Measurements from ENCODE around the gene SINHCAF.

GRCh38 chr12:31315784-31316465 lies 10.0 kb downstream of the SINHCAF start:
- TF ChIP-seq CTCF (IDR thresholded peaks at IDR 0.05 in 4 of 5, conservative IDR thresholded peaks at IDR 0.05 in 1 of 5) (no peak), POLR2A (IDR thresholded peaks at IDR 0.05) (no peak)

Data from gastrocnemius medialis (tissue), 4 donors.